PFSK-1 (cell line): ENCODE data around the gene PRDM16.

ENCODE experiments used
- FOXP2 ChIP-seq: optimal IDR thresholded peaks from 2 replicates; pipeline ENCODE3; 2011; ENCODE audit warnings: borderline replicate concordance, control low read depth, inconsistent platforms; ENCODE audit not compliant: insufficient read depth; ENCODE audit errors: extremely low read length, extremely low read depth
- POLR2AphosphoS5 ChIP-seq: IDR thresholded peaks from 2 replicates; pipeline ENCODE4 v1.6.1; 2012; ENCODE audit warnings: low read depth, mild to moderate bottlenecking, control low read depth, low read length, moderate library complexity
- SIN3A ChIP-seq: IDR thresholded peaks from 2 replicates; pipeline ENCODE4 v1.6.1; 2012; ENCODE audit warnings: mild to moderate bottlenecking, low read length, moderate library complexity, borderline replicate concordance; ENCODE audit not compliant: insufficient read depth
- TAF1 ChIP-seq: IDR thresholded peaks from 2 replicates; pipeline ENCODE4 v1.6.1; 2012; ENCODE audit warnings: low read length, control low read depth, borderline replicate concordance; ENCODE audit not compliant: insufficient read depth
- TF ChIP-seq, protein P1 (sequence below), 2 experiments: IDR thresholded peaks; 2 replicates each; pipeline versions ENCODE4 v1.6.1 to v1.8.0; 2011 to 2012; ENCODE audit warnings: low read depth in 2 of 2, low read length in 2 of 2, control low read depth in 1 of 2, inconsistent platforms in 1 of 2, mild to moderate bottlenecking in 1 of 2, moderate library complexity in 1 of 2; ENCODE audit not compliant: insufficient read depth in 1 of 2

PRDM16 gene

DNA sequence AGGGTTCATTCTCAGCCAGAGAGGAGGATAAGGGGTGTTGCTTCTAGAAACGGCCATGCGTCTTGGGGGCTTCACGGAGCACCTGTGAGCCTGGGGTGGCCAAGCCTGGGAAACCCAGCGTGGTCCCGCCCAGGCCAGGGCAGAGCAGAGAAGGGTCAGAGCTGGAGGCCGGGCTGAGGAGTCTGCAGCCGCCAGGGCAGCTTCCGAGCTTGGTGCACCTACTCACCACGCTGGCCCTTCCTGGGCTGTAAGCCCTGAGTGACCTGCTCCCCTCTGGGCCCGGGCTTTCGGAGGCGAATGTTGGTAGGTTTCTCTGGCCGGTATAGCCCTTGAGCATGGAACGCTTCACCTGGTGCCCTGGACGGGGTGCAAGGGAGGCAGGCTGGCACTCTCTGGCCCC lies 215.7 kb downstream of the PRDM16 start:
- TF ChIP-seq FOXP2 (no peak), SIN3A (no peak), POLR2AphosphoS5 (no peak)
- TF ChIP-seq, protein P1, sequence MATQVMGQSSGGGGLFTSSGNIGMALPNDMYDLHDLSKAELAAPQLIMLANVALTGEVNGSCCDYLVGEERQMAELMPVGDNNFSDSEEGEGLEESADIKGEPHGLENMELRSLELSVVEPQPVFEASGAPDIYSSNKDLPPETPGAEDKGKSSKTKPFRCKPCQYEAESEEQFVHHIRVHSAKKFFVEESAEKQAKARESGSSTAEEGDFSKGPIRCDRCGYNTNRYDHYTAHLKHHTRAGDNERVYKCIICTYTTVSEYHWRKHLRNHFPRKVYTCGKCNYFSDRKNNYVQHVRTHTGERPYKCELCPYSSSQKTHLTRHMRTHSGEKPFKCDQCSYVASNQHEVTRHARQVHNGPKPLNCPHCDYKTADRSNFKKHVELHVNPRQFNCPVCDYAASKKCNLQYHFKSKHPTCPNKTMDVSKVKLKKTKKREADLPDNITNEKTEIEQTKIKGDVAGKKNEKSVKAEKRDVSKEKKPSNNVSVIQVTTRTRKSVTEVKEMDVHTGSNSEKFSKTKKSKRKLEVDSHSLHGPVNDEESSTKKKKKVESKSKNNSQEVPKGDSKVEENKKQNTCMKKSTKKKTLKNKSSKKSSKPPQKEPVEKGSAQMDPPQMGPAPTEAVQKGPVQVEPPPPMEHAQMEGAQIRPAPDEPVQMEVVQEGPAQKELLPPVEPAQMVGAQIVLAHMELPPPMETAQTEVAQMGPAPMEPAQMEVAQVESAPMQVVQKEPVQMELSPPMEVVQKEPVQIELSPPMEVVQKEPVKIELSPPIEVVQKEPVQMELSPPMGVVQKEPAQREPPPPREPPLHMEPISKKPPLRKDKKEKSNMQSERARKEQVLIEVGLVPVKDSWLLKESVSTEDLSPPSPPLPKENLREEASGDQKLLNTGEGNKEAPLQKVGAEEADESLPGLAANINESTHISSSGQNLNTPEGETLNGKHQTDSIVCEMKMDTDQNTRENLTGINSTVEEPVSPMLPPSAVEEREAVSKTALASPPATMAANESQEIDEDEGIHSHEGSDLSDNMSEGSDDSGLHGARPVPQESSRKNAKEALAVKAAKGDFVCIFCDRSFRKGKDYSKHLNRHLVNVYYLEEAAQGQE (IDR thresholded peaks at IDR 0.05; ENCODE audit: insufficient read depth in 1 of 2, low read depth in 2 of 2, low read length in 2 of 2): no peak

DNA sequence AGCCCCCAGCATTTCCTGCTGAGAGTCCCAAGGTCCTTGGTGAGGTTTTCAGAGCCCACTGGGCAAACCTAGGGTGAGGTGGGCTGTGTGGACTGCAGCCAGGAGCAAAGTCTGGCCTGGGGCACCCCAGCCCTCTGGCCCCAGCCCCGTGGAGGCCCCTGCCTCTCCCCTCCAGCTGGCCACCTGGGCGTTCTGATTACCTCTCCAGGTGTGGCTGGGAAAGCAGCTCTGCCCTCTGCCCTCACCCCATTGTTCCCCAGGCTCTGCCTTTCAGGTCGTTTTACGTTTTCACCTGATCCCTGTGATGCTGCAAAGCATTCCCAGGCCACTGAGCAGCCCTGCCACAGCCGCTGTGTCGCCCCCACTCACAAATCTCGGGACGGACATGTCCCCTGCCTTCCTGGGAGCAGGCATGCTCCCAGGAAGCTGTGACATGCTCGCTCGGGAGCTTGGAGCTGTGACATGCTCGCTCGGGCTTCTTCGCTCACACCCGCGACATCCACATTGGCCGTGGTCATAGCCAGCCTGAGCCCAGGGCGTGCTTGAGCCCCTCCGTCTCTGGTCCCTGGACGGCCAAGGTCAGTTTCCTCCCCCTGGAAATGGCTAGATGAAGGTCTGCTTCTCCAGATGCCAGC lies 216.2 kb downstream of the PRDM16 start:
- TF ChIP-seq FOXP2: no peak
- no peak for TF ChIP-seq POLR2AphosphoS5
- TF ChIP-seq TAF1: no peak
- TF ChIP-seq SIN3A: no peak
- TF ChIP-seq, protein P1 (IDR thresholded peaks at IDR 0.05; ENCODE audit: insufficient read depth in 1 of 2, low read depth in 2 of 2, low read length in 2 of 2): no peak

DNA sequence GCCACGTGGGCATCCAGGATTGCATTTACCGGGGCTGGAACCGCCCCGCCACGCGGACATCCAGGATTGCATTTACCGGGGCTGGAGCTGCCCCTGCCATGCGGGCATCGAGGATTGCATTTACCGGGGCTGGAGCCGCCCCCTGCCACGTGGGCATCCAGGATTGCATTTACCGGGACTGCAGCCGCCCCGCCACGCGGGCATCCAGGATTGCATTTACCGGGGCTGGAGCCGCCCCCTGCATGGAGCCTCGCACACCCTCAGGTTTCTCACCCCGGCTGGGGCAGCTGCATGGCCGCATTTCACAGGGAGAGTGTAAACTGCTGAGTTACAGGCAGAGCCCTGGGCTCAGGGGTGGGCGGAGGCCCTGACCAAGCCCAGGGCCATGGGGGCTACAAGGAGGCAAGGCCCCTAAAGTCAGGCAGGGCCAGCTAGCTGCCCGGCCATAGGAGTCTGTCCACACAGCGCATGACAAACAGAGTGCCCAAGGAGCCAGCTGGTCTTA lies 218.7 kb downstream of the PRDM16 start:
- TF ChIP-seq, protein P1 (IDR thresholded peaks at IDR 0.05; ENCODE audit: insufficient read depth in 1 of 2, low read depth in 2 of 2, low read length in 2 of 2): no peak
- no peak for TF ChIP-seq FOXP2
- no peak for TF ChIP-seq POLR2AphosphoS5
- TF ChIP-seq TAF1: no peak
- no peak for TF ChIP-seq SIN3A

DNA sequence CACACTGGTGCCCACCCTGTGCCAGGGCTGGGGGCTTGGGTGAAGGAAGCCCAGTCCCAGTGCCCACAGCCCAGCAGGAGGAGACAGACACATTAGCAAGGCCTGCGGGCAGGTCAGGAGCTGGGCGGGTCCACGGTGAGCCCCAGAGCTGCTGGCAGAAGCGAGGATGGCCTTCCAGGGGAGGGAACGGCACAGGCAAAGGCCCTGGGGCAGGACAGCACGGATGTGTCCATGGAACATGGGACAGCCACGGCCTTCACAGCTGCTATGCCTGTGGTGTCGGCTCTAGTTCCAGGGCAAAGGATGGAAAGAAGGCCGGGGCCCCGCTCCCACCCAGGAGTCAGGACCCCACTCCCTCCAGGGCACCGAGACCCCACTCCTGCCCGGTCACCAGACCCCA lies 220.5 kb downstream of the PRDM16 start:
- TF ChIP-seq SIN3A (no peak), POLR2AphosphoS5 (no peak), TAF1 (no peak), FOXP2 (no peak)
- TF ChIP-seq, protein P1 (IDR thresholded peaks at IDR 0.05; ENCODE audit: insufficient read depth in 1 of 2, low read depth in 2 of 2, low read length in 2 of 2): no peak
